Liver (tissue), 3 donors: ENCODE results near the gene MYO3B.

Source experiments
- CTCF ChIP-seq: fragments of 150-350 bp; IDR thresholded peaks from 2 replicates; pipeline ENCODE4 v1.5.1; 2017; ENCODE audit warnings: improper control_type of control experiment, low read depth, low read length; ENCODE audit not compliant: missing input control
- SP1 ChIP-seq: IDR thresholded peaks from 2 replicates; pipeline ENCODE4 v1.6.1; 2018; ENCODE audit warnings: antibody characterized with exemption, mild to moderate bottlenecking
- TAF1 ChIP-seq: conservative IDR thresholded peaks from 2 replicates; pipeline ENCODE4 v1.6.1; 2016; ENCODE audit warnings: antibody characterized with exemption, mild to moderate bottlenecking
- donor health status: healthy.
- donor health status: healthy.

- no peak for TF ChIP-seq CTCF
- TF ChIP-seq SP1: no peak
- TF ChIP-seq TAF1: no peak
Measured at GRCh38 chr2:170163411-170164065, 14.4 kb upstream of the MYO3B start.
